GM19099 (cell line): Measurements from ENCODE around the gene DHX38.

Experiments used
- POLR2A ChIP-seq: IDR thresholded peaks from 3 replicates; pipeline ENCODE4 v1.6.1; 2011; ENCODE audit warnings: low read depth; ENCODE audit not compliant: insufficient read length; ENCODE audit errors: extremely low read depth

The DHX38 gene

GRCh38 chr16:72128701-72129100 lies 35.1 kb downstream of the DHX38 start:
- TF ChIP-seq POLR2A: no peak

DNA sequence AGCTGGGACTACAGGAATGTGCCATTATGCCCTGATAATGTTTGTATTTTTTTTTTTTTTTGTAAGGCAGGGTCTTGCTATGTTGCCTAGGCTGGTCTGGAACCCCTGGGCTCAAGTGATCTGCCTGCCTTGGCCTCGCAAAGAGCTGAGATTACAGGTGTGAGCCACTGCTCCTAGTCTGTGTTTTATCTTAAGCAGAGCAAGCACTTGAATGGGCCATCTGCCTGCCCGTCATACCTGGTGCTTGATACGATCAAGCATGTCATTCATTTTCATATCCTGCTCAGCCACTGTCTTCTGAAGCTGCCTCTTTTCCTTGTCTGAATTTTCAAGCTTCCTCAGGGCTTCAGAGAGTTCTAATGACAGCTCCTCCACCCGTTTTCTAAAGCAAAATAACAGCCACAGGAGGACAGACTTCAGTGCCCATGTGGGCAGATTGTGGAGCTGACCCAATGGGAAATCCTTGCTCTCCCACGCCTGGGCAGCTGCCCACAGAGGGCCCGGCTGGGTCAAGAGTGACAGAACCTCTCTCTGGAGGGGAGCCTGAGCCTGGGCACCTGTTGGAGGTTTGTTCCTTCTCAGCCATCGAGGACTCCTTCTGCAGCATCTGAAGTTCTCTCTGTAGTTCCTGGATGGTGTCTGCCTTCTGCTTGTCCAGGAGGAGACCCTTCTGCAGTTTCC lies 36.5 kb downstream of the DHX38 start:
- TF ChIP-seq POLR2A: no peak

DNA sequence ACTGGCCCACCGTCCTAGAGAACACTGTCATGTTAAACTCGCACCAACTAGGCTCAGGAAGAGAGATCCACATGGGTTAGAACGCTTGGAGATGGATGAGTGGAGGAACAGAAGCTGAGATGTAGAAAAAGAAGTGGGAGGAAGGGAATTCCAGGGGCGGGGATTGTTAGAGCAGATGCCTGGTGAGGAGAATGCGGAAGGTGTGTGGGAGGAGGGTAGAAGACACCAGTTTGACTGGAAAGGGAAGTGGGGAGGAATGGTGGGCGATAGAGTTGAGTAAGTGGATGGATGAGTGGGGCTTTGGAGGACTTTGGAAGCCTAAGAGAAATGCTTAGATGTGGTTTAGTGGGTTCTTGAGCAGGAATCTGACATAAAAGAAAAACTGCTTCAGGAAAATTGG lies 37.4 kb downstream of the DHX38 start:
- TF ChIP-seq POLR2A: no peak

DNA sequence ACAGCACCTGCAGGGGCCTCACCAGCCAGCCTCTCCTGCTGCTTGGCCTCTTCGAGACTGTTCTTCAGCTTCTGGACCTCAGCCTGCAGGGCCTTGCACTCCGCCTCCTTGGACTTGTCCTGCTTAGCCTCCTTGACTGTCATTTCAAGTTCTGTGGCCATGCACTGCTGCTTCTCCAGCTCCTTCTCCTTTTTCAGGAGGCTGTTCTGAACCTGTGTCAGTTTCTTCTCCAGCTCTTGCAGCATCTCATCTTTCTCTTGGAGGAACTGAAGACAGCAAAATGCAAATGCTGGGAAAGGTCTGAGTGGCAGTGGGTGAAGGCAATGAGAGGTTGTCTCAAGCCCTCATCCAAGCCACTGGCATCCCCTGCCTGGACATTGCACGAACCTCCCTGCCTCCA lies 39.1 kb downstream of the DHX38 start:
- no peak for TF ChIP-seq POLR2A

DNA sequence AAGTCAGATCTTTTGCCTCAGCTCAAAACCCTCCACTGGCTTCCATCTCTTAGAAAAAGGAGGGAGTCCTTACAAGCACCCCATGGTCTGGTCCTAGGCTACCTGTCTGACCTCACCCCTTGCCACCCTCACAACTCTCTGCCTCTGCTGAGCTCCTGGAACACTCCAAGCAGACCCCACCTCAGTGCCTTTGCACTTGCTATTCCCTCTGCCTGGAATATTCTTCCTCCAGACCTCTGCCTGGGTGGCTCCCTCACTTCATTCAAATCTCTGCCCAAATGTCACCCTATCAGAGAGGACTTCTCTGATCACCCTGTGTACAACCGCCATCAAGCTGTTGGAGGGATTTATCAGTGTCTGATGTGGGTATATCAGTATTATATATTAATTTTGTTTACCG lies 40.9 kb downstream of the DHX38 start:
- TF ChIP-seq POLR2A: no peak

- TF ChIP-seq POLR2A: no peak
These were observed 43.9 kb downstream of the DHX38 start for GRCh38 chr16:72137380-72138063.

DNA sequence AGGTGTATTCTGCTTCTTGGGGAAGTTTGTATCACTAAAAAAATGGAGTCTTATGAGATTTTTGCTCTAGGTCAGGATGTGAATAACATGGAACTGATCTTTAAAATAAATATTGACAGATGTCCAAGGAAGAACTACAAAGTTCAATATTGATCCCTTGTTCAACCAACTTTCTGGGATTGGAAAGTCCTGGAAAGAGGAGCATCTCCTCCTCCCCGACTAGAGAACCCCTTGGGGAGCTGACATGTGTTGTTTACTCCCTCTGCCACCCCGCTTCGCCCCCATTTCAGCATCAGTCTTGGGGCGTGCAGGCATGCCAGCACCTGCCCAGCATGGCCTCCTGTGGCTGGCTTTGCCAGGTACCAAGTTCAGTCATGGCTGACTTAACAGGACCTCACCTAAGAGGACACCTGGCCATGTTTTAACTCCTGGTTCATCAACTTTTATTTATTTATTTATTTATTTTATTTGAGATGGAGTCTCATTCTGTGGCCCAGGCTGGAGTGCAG lies 44.5 kb downstream of the DHX38 start:
- TF ChIP-seq POLR2A: no peak

DNA sequence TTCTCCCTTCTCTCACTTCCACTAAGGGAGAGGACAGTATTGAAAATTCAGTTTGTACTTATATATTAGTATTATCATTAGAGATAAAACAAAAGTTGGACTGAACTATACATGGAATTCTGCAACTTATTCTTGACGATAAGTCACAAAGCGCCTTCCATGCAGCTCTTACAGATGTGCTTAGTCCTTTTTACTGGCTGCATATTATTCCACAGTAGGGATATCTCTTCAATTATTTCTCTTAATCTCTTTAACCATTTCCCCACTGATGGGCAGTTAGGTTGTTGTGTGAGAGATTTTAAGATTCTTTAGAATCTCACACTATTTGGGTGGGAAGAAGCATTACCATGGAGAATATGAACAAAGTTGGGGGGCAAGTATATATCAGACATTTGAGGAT lies 46.3 kb downstream of the DHX38 start:
- TF ChIP-seq POLR2A: no peak

DNA sequence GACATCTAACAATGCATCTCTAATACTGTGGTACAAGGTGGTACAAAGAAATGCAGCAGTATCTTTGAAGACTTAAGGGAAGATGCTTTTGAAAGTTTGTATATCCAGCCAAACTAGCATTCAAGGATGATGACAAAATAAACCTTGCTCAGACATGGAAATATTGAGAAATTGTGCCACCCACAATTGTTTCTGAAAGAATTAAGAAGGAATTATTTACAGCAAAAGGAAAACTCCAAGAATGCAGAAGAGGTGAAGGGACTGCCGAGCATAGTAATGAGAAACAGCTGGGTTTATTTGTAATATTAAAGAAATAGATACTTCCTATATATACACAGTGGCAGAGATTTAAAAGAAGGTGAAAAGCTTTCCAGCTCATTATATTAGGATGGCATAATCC lies 48.8 kb downstream of the DHX38 start:
- no peak for TF ChIP-seq POLR2A

DNA sequence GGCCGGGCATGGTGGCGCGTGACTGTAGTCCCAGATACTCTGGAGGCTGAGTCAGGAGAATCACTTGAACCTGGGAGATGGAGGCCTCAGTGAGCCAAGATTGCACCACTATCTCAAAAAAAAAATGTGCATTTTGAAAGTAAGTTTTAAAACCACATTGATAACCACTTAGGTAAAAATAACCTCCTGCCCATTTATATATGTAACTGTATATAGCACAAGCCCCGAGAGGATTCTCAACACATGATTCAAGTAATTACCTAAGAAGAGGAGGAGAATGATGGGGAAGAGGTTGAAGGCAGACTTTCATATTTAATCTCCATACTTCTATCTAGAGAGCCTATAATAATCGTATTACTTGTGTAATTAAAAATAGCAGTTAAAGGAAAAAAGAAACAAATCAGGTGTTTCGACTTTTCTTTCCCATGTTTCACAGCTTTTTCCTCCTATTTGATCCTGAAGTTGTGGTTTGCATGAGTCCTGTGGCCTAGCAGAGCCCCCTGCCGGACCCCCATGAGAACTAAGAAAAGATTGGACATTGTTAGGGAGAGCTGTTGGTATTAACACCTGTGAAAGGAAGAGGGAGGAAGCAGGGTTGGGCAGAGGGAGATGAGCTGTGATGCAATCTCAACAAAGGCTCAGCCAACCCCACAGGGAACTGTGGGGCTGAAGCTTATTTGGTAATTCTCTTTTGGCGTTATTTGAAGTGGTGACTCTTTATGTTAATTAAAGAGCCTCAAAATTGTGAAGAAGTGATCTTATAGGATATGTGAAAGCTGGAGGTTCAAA lies 56.2 kb downstream of the DHX38 start:
- no peak for TF ChIP-seq POLR2A

GRCh38 chr16:72159386-72159785 lies 65.7 kb downstream of the DHX38 start:
- no peak for TF ChIP-seq POLR2A

DNA sequence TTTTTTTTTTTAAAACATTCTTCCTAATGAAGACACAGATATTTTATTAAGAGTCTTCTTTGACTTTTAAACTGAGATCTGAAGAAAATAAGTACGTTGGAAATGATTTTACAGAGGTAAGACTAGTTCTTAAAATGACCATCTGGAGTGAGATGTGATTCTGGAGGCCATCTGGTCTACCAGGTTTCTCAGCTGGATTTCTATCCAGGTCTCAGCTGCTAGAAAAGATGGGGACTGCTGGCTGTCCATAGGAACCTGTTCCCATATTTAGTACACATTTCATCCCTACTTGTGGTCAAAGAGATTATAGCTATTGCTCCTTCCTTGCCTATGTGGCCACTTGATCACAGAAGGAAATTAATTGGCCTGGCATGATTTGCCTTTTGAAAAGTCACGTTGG lies 66.2 kb downstream of the DHX38 start:
- TF ChIP-seq POLR2A: no peak

GRCh38 chr16:72162105-72162692 lies 68.6 kb downstream of the DHX38 start:
- no peak for TF ChIP-seq POLR2A
